H9 (cell line): ENCODE measurements around the gene TSHZ1. TPM values are rescaled to one million over a fixed set of nuclear protein-coding genes. Genes with fewer than 3 reads are reported as not detected.

Source experiments
- DNase-seq: peaks from one replicate; pipeline ENCODE4 v3.0.0-alpha.2; 2017
- H2AFZ ChIP-seq: one replicate; pipeline ENCODE4 v1.6.1; 2013; ENCODE audit warnings: mild to moderate bottlenecking, low read length, control low read depth, moderate library complexity
- H2AK5ac ChIP-seq: 2 replicates; pipeline ENCODE4 v1.6.1; 2013; ENCODE audit warnings: low read length, control low read depth, mixed read lengths; ENCODE audit not compliant: insufficient read length
- H2BK120ac ChIP-seq: one replicate; pipeline ENCODE4 v1.6.1; 2013; ENCODE audit warnings: low read depth, mild to moderate bottlenecking, low read length, control low read depth, inconsistent platforms; ENCODE audit not compliant: poor library complexity, severe bottlenecking
- H2BK12ac ChIP-seq: 2 replicates; pipeline ENCODE4 v1.6.1; 2013; ENCODE audit warnings: low read length, control low read depth, mixed read lengths, low read depth; ENCODE audit not compliant: insufficient read length
- H2BK15ac ChIP-seq: 2 replicates; pipeline ENCODE4 v1.6.1; 2013; ENCODE audit warnings: low read depth, low read length, control low read depth
- H2BK20ac ChIP-seq: one replicate; pipeline ENCODE4 v1.6.1; 2013; ENCODE audit warnings: low read depth, mild to moderate bottlenecking, low read length, control low read depth, inconsistent platforms; ENCODE audit not compliant: poor library complexity, severe bottlenecking
- H2BK5ac ChIP-seq: 2 replicates; pipeline ENCODE4 v1.6.1; 2013; ENCODE audit warnings: low read length, control low read depth, mixed read lengths; ENCODE audit not compliant: insufficient read length
- H3K14ac ChIP-seq: 2 replicates; pipeline ENCODE4 v1.6.1; 2013; ENCODE audit warnings: low read length, control low read depth; ENCODE audit not compliant: insufficient read depth
- H3K18ac ChIP-seq: 2 replicates; pipeline ENCODE4 v1.6.1; 2013; ENCODE audit warnings: low read depth, mild to moderate bottlenecking, mixed read lengths, low read length, control low read depth; ENCODE audit not compliant: insufficient read length
- H3K23ac ChIP-seq: 2 replicates; pipeline ENCODE4 v1.6.1; 2013; ENCODE audit warnings: low read length, control low read depth, mixed read lengths, low read depth; ENCODE audit not compliant: insufficient read length
- H3K23me2 ChIP-seq: 2 replicates; pipeline ENCODE4 v1.6.1; 2013; ENCODE audit warnings: low read depth, mild to moderate bottlenecking, mixed read lengths, low read length, control low read depth; ENCODE audit not compliant: insufficient read length, poor library complexity, severe bottlenecking
- H3K27ac ChIP-seq: 2 replicates; pipeline ENCODE4 v1.5.1; 2013; ENCODE audit warnings: low read length, control low read depth, mixed read lengths, low read depth; ENCODE audit not compliant: insufficient read length
- H3K27me3 ChIP-seq: 2 replicates; pipeline ENCODE4 v1.6.1; 2013; ENCODE audit warnings: low read length, control low read depth, inconsistent platforms; ENCODE audit not compliant: insufficient read depth
- H3K4ac ChIP-seq: 2 replicates; pipeline ENCODE4 v1.6.1; 2013; ENCODE audit warnings: low read depth, mild to moderate bottlenecking, control low read depth, inconsistent platforms, low read length, moderate library complexity
- H3K4me1 ChIP-seq: 2 replicates; pipeline ENCODE4 v1.6.1; 2013; ENCODE audit warnings: low read length, control low read depth, inconsistent platforms; ENCODE audit not compliant: insufficient read depth
- H3K4me2 ChIP-seq: 2 replicates; pipeline ENCODE4 v1.6.1; 2013; ENCODE audit warnings: low read length, control low read depth, mixed read lengths; ENCODE audit not compliant: insufficient read length, insufficient read depth
- H3K56ac ChIP-seq: 2 replicates; pipeline ENCODE4 v1.6.1; 2013; ENCODE audit warnings: low read depth, mild to moderate bottlenecking, mixed read lengths, low read length, control low read depth; ENCODE audit not compliant: insufficient read length
- H3K79me1 ChIP-seq: 2 replicates; pipeline ENCODE4 v1.6.1; 2013; ENCODE audit warnings: low read depth, mild to moderate bottlenecking, moderate library complexity, low read length, control low read depth, inconsistent platforms; ENCODE audit not compliant: insufficient read depth, poor library complexity, severe bottlenecking
- H3K79me2 ChIP-seq: 2 replicates; pipeline ENCODE4 v1.6.1; 2013; ENCODE audit warnings: low read length, control low read depth, inconsistent platforms; ENCODE audit not compliant: insufficient read depth
- H3K9ac ChIP-seq: 2 replicates; pipeline ENCODE4 v1.6.1; 2013; ENCODE audit warnings: low read length, control low read depth, mixed read lengths; ENCODE audit not compliant: insufficient read length; ENCODE audit errors: extremely low read depth
- H3K9me3 ChIP-seq: one replicate; pipeline ENCODE4 v1.6.1; 2013; ENCODE audit warnings: low read depth, low read length, inconsistent platforms; ENCODE audit not compliant: control insufficient read depth
- H3T11ph ChIP-seq: one replicate; pipeline ENCODE4 v1.6.1; 2013; ENCODE audit warnings: mild to moderate bottlenecking, low read length, control low read depth, inconsistent platforms
- H4K20me1 ChIP-seq: one replicate; pipeline ENCODE4 v1.6.1; 2013; ENCODE audit not compliant: control insufficient read depth, insufficient read length, insufficient read depth
- H4K5ac ChIP-seq: 2 replicates; pipeline ENCODE4 v1.6.1; 2013; ENCODE audit warnings: low read depth, mild to moderate bottlenecking, mixed read lengths, low read length, control low read depth; ENCODE audit not compliant: insufficient read length
- H4K8ac ChIP-seq: replicated peaks from 2 replicates; pipeline ENCODE4 v1.6.1; 2013; ENCODE audit warnings: low read length, control low read depth, mixed read lengths, low read depth; ENCODE audit not compliant: insufficient read length
- H4K91ac ChIP-seq: 2 replicates; pipeline ENCODE4 v1.6.1; 2013; ENCODE audit warnings: low read depth, mild to moderate bottlenecking, moderate library complexity, mixed read lengths, low read length, control low read depth; ENCODE audit not compliant: insufficient read length
- H3K27ac Mint-ChIP-seq, 3 experiments: 2 replicates in 2 of 3; 3 replicates in 1 of 3; pipeline ENCODE4 v1.8.0; 2020 to 2021; ENCODE audit warnings: mixed read lengths in 3 of 3, mild to moderate bottlenecking in 1 of 3, moderate library complexity in 1 of 3
- H3K27me3 Mint-ChIP-seq: 2 replicates; pipeline ENCODE4 v1.8.0; 2021; ENCODE audit warnings: low read depth, mild to moderate bottlenecking, moderate library complexity, mixed read lengths
- H3K36me3 Mint-ChIP-seq, 3 experiments: 2 replicates in 2 of 3; 3 replicates in 1 of 3; pipeline ENCODE4 v1.8.0; 2020 to 2021; ENCODE audit warnings: low read depth in 3 of 3, mixed read lengths in 3 of 3; ENCODE audit not compliant: insufficient read depth in 1 of 3
- H3K4me1 Mint-ChIP-seq, 2 experiments: 2 replicates each; pipeline ENCODE4 v1.8.0; 2020; ENCODE audit warnings: mixed read lengths in 2 of 2
- H3K4me3 Mint-ChIP-seq, 2 experiments: 2 replicates in 1 of 2; 3 replicates in 1 of 2; pipeline ENCODE4 v1.8.0; 2020 to 2021; ENCODE audit warnings: mild to moderate bottlenecking in 2 of 2, mixed read lengths in 2 of 2, moderate library complexity in 1 of 2
- H3K9me3 Mint-ChIP-seq, 2 experiments: 2 replicates in 1 of 2; 3 replicates in 1 of 2; pipeline ENCODE4 v1.8.0; 2020; ENCODE audit warnings: mild to moderate bottlenecking in 2 of 2, mixed read lengths in 2 of 2, moderate library complexity in 1 of 2
- CTCF ChIP-seq: fragments of 200-600 bp; sonication (generic); conservative IDR thresholded peaks from 3 replicates; pipeline ENCODE4 v1.8.0; 2021; ENCODE audit warnings: antibody characterized with exemption, mild to moderate bottlenecking
- WGBS: extraction: QIAGEN DNeasy Blood & Tissue Kit; methylation state at CpG from one replicate; pipeline ENCODE4 v1.1.7; 2013; ENCODE audit warnings: missing lambda C conversion rate, low lambda C conversion rate, mixed read lengths; ENCODE audit not compliant: insufficient read length; ENCODE audit errors: extremely low coverage; 5-methylcytosine and 5-hydroxymethylcytosine counted together
- total RNA-seq: library from RNA; stranded (reverse); gene quantifications from 2 replicates; pipeline ENCODE4 v1.2.1, GENCODE V29; 2021

Gene TSHZ1
- total RNA-seq, 1 experiment from 2014 or later = 0.15 TPM

GRCh38 chr18:75163736-75164135 is 46.9 kb upstream of the TSHZ1 start:
- no CpG with 5 or more reads among the region's 4 CpGs for WGBS
- no peak overlapping the region for H2BK20ac ChIP-seq
- Mint-ChIP-seq H3K27me3 (no peaks in the 10 kb centered on the region), H3K9me3 (no peaks in the 10 kb centered on the region), H3K36me3 (no peaks in the 10 kb centered on the region), H3K4me3 (no peak overlapping the region), H3K4me1 (peaks cover 11 to 16% of the 10 kb centered on the region in 2 experiments), H3K27ac (no peak overlapping the region)
- no peak overlapping the region for H3K9ac ChIP-seq
- H3K9me3 ChIP-seq = no peaks in the 10 kb centered on the region
- no peak overlapping the region for H4K8ac ChIP-seq
- no peak overlapping the region for H3K4me2 ChIP-seq
- no peak overlapping the region for H3K4ac ChIP-seq
- no peak overlapping the region for H3K23ac ChIP-seq
- H3K14ac ChIP-seq = no peak overlapping the region
- no peaks in the 10 kb centered on the region for H3K79me1 ChIP-seq
- TF ChIP-seq CTCF = no peak
- H4K20me1 ChIP-seq = no peaks in the 10 kb centered on the region
- no peak overlapping the region for H2AFZ ChIP-seq
- no peaks in the 10 kb centered on the region for H3K79me2 ChIP-seq
- DNase-seq = no peak
- H2BK15ac ChIP-seq = no peak overlapping the region
- H3K27me3 ChIP-seq = no peaks in the 10 kb centered on the region
- no peak overlapping the region for H3K18ac ChIP-seq
- H3K27ac ChIP-seq = no peak overlapping the region
- H2AK5ac ChIP-seq = no peak overlapping the region
- no peak overlapping the region for H3K56ac ChIP-seq
- H4K91ac ChIP-seq = no peak overlapping the region
- H2BK120ac ChIP-seq = no peak overlapping the region
- no peak overlapping the region for H2BK12ac ChIP-seq
- H4K5ac ChIP-seq = no peak overlapping the region
- no peak overlapping the region for H3T11ph ChIP-seq
- H2BK5ac ChIP-seq = no peak overlapping the region
- no peaks in the 10 kb centered on the region for H3K4me1 ChIP-seq
- no peaks in the 10 kb centered on the region for H3K23me2 ChIP-seq
